Activated T-cell treated with anti-CD3 and anti-CD28 coated beads, Interleukin-2, amount 50 U/mL, for 24 hours (primary cell): ENCODE data around the gene STRIP1.

Experiments used
- DNase-seq: peaks from one replicate; pipeline ENCODE4 v3.0.0-alpha.2; 2020
- H3K27ac Mint-ChIP-seq: 2 replicates; pipeline ENCODE4 v1.8.0; 2020; ENCODE audit warnings: mild to moderate bottlenecking, mixed read lengths
- H3K27me3 Mint-ChIP-seq: 2 replicates; pipeline ENCODE4 v1.8.0; 2020; ENCODE audit warnings: mixed read lengths
- H3K36me3 Mint-ChIP-seq: 2 replicates; pipeline ENCODE4 v1.8.0; 2020; ENCODE audit warnings: low read depth, mixed read lengths
- H3K4me1 Mint-ChIP-seq: 2 replicates; pipeline ENCODE4 v1.8.0; 2020; ENCODE audit warnings: low read depth, mixed read lengths
- H3K4me3 Mint-ChIP-seq: 2 replicates; pipeline ENCODE4 v1.8.0; 2020; ENCODE audit warnings: mild to moderate bottlenecking, moderate library complexity, mixed read lengths
- H3K9me3 Mint-ChIP-seq: 2 replicates; pipeline ENCODE4 v1.8.0; 2020; ENCODE audit warnings: mixed read lengths

The STRIP1 gene, protein sequence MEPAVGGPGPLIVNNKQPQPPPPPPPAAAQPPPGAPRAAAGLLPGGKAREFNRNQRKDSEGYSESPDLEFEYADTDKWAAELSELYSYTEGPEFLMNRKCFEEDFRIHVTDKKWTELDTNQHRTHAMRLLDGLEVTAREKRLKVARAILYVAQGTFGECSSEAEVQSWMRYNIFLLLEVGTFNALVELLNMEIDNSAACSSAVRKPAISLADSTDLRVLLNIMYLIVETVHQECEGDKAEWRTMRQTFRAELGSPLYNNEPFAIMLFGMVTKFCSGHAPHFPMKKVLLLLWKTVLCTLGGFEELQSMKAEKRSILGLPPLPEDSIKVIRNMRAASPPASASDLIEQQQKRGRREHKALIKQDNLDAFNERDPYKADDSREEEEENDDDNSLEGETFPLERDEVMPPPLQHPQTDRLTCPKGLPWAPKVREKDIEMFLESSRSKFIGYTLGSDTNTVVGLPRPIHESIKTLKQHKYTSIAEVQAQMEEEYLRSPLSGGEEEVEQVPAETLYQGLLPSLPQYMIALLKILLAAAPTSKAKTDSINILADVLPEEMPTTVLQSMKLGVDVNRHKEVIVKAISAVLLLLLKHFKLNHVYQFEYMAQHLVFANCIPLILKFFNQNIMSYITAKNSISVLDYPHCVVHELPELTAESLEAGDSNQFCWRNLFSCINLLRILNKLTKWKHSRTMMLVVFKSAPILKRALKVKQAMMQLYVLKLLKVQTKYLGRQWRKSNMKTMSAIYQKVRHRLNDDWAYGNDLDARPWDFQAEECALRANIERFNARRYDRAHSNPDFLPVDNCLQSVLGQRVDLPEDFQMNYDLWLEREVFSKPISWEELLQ

DNA sequence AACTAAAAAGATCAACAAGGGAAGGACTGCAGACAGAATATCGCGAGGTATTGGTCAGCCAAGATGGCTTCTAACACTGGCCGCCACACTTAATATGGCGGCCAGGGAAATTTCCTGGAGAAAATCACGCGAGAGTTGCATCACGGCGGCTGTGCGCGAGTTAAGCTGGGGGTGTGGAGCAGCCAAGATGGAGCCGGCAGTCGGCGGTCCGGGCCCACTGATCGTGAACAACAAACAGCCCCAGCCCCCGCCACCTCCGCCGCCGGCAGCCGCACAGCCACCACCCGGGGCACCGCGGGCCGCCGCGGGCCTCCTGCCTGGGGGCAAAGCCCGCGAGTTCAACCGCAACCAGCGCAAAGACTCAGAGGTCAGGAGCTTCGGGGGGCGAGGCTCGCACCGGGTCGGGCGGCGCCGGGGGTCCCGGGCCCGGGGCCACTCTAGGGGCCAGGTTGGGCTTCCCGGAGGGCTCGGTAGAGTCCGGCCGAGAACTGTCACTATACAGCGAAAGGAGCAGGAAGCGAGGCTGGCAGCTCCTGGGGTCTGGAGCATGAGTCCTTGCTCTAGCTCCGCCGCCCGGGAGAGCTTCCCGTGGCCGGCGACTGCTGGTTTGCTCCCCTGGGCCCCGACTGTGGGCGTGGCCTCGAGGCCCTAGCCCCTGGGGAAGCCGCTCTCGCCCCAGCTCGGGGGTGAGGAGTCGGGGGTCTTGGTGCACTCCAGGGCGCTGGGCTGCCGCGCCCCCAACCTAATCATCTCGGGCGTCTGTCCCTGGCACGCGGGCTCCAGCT is at the start of gene STRIP1:
Gene STRIP1, plus strand, starts transcription at position 174 of the 785 bp plus-strand sequence. Its CDS starts 14 bp downstream, at position 188.
- peaks cover 54% of the 10 kb centered on the region for H3K4me1 Mint-ChIP-seq
- DNase-seq: peak; percentile 90
- H3K27ac Mint-ChIP-seq: peak within 1 kb of the TSS; percentile 94
- no peaks in the 10 kb centered on the region for H3K27me3 Mint-ChIP-seq
- no peaks in the 10 kb centered on the region for H3K9me3 Mint-ChIP-seq
- H3K36me3 Mint-ChIP-seq: peaks cover 41% of the 10 kb centered on the region
- peak within 1 kb of the TSS; percentile 86 for H3K4me3 Mint-ChIP-seq

DNA sequence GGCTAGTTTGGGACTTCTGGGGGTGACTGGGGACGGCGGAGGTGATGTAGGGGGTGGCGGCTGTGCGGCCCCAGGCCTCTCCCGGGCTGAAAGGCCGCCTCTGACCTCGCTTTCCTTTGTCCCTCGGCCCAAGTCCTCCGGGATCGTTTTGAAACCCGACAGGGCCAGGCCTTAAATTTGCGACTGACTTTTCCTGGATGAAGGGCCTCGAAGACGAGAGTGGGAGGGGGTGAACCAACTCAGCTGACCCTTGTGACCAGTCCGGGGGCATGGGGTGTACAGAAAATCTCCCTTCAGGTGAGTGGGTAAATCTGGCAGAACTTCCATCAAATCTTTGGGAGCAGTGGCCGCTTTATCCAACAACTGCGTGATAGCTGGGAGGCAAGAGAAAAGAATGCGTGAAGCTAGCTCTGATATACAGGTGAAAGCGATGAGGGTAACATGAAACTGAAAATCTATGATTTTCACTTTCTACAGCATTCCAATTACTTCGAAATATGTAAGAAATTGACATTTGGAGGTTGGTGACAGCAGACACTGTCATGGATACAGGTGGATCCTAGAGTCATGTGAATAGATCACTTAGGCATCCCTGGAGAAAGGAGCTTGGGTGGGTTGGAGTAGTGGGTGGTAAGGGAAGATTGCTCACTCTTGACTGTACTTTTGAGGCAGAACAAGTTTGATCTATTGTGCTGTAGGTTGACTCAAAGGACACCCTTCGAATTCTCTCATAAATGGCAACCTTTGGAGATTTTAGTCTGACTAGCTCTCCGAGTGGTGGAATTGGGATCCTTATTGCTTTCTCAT is 49.0 kb upstream of the STRIP1 start:
- Mint-ChIP-seq H3K4me1 (peaks cover 42% of the 10 kb centered on the region), H3K27me3 (no peaks in the 10 kb centered on the region), H3K27ac (peak overlapping the region; percentile 99), H3K4me3 (peak overlapping the region; percentile 99), H3K36me3 (peaks cover 55% of the 10 kb centered on the region), H3K9me3 (no peaks in the 10 kb centered on the region)
- peak; percentile 43 for DNase-seq

DNA sequence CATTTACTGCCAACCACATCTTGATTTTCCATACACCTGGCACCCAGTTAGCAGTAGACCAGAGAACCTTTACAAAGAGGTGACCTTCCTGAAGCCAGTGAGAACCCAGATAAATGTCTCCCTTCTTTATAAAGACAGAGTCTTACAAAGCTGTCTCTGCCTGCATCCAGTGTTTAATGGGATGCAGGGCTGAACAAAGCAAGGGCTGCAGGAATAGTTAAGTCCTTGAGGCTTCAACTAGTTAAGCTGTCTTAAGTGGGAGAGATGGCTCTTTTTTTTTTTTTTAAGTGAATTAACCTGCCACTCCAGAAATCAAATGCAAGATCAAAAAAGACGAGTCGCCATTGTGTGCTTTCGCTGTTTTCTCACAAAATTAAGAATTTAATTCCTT is 48.4 kb upstream of the STRIP1 start:
- Mint-ChIP-seq H3K36me3 (peaks cover 60% of the 10 kb centered on the region), H3K27ac (peak overlapping the region; percentile 99), H3K4me3 (peak overlapping the region; percentile 99), H3K27me3 (no peaks in the 10 kb centered on the region), H3K4me1 (peaks cover 45% of the 10 kb centered on the region), H3K9me3 (no peaks in the 10 kb centered on the region)
- DNase-seq: no peak

DNA sequence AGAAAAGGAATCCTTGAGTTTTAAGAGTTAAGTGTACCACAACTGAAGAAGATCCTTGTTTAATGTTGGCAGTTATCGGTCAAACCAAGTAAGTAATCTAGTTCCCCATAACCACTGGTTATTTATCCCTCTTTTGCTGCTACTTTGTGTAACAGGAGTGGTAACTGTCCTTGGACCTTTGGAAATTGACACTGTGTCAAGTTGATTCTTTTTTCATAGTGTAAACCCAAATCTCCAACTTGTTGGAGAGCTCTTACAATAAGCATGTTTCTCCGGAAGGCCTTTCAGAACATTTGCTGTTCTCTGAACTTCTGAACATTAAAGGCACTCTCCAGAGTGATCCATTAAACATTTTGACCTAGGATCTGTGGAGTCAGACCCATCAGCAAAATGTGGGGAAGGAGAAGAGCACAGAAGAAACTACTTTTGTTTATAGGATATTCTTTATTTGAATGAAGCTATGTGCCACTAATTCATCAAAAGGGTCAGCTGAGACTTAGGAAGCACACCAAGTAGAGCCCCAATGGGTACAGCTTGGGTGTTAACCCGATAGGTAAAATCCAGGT is 46.0 kb upstream of the STRIP1 start:
- no peak overlapping the region for H3K4me3 Mint-ChIP-seq
- no peak for DNase-seq
- H3K27me3 Mint-ChIP-seq: no peaks in the 10 kb centered on the region
- no peaks in the 10 kb centered on the region for H3K9me3 Mint-ChIP-seq
- peaks cover 70% of the 10 kb centered on the region for H3K36me3 Mint-ChIP-seq
- peaks cover 60% of the 10 kb centered on the region for H3K4me1 Mint-ChIP-seq
- H3K27ac Mint-ChIP-seq: no peak overlapping the region

DNA sequence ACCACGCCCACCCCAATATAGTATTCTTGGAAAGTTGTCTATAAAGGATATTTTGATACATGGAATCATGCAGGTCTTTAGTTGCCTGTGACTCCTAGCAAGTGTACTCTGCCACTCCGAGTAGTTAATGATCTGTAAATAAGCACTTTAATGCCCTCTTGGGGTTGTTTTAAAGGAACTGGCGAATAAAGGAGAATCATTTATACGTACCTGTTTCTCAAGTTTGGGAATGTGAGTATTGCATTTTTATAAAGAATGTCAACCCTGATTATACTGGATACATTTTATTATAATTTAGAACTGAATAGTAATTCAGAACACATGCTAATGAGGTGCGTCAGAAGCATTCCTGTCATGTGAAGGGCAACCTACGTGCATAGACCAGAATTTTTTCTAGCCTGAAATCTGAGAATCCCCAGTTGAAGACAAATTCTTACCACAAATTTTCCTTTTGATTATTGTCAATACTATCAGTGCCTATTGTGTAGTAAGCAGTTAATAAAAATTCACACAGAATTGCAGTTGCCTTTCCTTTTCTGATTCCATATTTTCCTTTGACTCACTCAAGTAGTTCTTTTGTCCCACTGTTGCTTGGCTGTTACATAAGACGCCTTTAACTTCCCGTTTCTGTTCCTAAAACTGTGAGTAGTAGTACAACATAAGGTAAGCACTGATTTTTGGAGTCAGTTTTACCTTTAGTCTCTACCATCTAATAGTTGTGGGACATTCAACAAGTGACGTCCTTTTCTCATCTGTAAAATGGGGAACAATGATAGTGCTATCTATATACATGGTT is 44.7 kb upstream of the STRIP1 start:
- Mint-ChIP-seq H3K36me3 (peaks cover 80% of the 10 kb centered on the region), H3K9me3 (no peaks in the 10 kb centered on the region), H3K27ac (no peak overlapping the region), H3K4me1 (peaks cover 65% of the 10 kb centered on the region), H3K27me3 (no peaks in the 10 kb centered on the region), H3K4me3 (no peak overlapping the region)
- DNase-seq: no peak

DNA sequence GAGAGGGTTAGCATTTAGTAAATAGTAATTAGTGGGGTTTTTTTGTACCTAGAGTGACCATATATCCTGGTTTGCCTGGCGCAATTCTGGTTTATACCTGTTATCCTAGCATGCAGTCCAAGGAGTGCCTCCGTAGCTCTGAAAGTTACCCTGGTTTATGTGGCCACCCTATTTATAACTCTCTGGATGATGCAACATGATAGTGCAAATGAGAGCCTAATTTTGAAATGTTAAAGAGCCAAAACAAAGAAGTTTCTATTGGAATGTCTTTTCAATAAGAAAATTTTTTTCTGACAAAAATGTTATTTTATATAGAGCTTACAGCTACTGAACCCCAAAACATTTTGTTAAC is 44.1 kb upstream of the STRIP1 start:
- DNase-seq: no peak
- Mint-ChIP-seq H3K27me3 (no peaks in the 10 kb centered on the region), H3K36me3 (peaks cover 79% of the 10 kb centered on the region), H3K4me3 (no peak overlapping the region), H3K27ac (no peak overlapping the region), H3K4me1 (peaks cover 65% of the 10 kb centered on the region), H3K9me3 (no peaks in the 10 kb centered on the region)

DNA sequence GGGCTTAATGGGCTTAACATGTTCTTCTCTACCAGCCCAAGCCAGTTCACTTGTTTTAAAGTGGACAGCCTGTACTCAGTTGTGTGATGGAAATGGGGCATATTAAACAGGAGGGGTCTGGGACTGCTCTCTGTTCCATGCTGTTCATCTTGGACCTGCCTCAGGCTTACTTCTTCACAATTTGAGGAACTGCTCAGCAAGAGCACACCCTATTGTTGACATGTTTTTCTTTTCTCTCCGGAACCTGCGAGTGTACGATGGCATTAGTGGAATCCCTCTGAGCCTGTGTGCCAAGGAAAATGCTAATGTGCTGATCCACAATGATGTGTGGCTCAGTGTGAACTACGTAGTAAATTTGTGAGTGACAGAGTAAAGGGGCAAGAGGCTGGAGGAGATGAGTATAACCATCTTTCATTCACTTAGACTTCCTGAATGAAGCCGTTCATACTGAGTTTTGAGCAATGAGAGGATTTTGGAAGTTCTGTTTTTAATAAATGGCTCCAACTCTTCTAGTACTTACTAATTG is 43.0 kb upstream of the STRIP1 start:
- Mint-ChIP-seq H3K27me3 (no peaks in the 10 kb centered on the region), H3K36me3 (peaks cover 79% of the 10 kb centered on the region), H3K27ac (no peak overlapping the region), H3K9me3 (no peaks in the 10 kb centered on the region), H3K4me3 (no peak overlapping the region), H3K4me1 (peaks cover 60% of the 10 kb centered on the region)
- DNase-seq: no peak

DNA sequence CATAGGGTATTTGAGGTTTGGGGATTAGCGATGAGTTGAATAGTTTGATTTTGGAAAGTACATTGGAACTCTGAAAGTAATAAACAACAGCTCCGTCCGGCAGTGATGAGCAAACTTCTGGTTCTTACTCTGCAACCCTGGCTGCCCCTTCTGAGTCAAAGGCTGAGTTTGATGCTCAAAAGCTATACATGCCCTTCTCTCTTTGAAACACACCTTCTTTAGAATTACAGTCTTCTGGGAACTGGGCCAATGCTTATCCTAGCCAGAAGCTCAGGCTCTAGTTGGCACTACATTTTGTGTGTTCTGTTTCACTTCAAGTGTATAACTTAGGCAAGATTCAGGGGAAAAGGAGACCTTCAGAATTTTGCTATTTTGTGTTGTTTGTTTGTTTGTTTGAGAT is 40.5 kb upstream of the STRIP1 start:
- peaks cover 43% of the 10 kb centered on the region for H3K4me1 Mint-ChIP-seq
- H3K4me3 Mint-ChIP-seq: no peak overlapping the region
- no peak for DNase-seq
- no peaks in the 10 kb centered on the region for H3K9me3 Mint-ChIP-seq
- H3K27ac Mint-ChIP-seq: no peak overlapping the region
- H3K27me3 Mint-ChIP-seq: no peaks in the 10 kb centered on the region
- peaks cover 62% of the 10 kb centered on the region for H3K36me3 Mint-ChIP-seq

DNA sequence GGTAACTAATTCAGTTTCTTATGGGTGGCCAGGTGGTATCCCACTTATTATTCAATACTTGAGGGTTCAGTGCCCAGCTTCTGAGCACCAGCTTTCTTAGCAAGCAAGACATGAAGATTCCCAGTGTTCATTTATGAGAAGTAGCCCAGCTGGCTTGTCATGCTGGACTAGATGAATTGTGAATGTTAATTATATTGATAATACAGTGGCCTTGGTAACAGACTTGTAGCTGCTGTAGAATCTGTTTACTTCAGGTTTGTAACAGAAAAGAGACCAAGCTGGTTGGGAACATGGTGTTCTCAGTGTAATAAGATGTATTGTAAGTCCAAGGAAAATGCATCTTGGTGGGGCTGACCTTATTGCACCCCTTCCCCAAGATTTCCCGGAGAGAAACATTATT is 39.8 kb upstream of the STRIP1 start:
- Mint-ChIP-seq H3K27ac (no peak overlapping the region), H3K9me3 (no peaks in the 10 kb centered on the region), H3K4me3 (no peak overlapping the region), H3K36me3 (peaks cover 56% of the 10 kb centered on the region), H3K4me1 (peaks cover 40% of the 10 kb centered on the region), H3K27me3 (no peaks in the 10 kb centered on the region)
- no peak for DNase-seq

DNA sequence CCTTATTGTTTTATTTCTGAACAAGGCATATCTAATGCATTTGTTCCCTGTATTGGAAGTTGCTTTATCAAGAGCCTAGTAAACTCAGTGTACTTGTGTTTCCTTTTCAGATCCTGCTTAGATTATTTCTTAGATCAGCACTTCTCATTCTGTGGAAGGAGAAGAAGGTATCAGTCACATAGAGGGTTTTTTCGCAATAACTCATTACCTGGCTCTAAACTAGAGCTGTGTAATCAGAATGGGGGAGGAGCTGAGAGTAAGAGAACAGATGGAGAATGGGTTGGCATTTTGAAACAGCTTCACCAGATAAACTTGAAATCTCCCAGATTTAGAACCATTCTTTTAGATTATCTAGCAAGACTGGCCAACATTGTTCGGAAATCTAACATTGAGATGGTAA is 38.9 kb upstream of the STRIP1 start:
- no peak overlapping the region for H3K27ac Mint-ChIP-seq
- no peak overlapping the region for H3K4me3 Mint-ChIP-seq
- H3K36me3 Mint-ChIP-seq: peaks cover 49% of the 10 kb centered on the region
- H3K9me3 Mint-ChIP-seq: no peaks in the 10 kb centered on the region
- H3K27me3 Mint-ChIP-seq: no peaks in the 10 kb centered on the region
- H3K4me1 Mint-ChIP-seq: peaks cover 35% of the 10 kb centered on the region
- no peak for DNase-seq

DNA sequence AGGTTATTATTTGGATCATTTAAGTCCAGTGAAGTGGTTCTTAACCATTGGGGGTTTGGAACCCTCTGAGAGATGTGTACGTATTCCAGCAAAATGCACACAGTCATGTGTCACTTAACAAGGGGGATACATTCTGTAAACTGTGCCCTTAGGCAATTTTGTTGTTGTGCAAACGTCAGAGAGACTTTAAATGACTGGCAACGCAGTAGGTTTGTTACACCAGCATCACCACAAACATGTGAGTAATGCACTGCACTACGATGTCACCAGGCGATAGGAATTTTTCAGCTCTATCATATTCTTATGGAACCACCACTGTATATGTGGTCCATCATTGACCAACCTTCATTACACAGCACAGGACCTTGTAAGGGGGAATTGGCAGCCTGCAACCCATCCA is 37.9 kb upstream of the STRIP1 start:
- H3K9me3 Mint-ChIP-seq: no peaks in the 10 kb centered on the region
- no peak for DNase-seq
- H3K36me3 Mint-ChIP-seq: peaks cover 39% of the 10 kb centered on the region
- no peaks in the 10 kb centered on the region for H3K27me3 Mint-ChIP-seq
- no peak overlapping the region for H3K4me3 Mint-ChIP-seq
- H3K27ac Mint-ChIP-seq: no peak overlapping the region
- peaks cover 30% of the 10 kb centered on the region for H3K4me1 Mint-ChIP-seq

DNA sequence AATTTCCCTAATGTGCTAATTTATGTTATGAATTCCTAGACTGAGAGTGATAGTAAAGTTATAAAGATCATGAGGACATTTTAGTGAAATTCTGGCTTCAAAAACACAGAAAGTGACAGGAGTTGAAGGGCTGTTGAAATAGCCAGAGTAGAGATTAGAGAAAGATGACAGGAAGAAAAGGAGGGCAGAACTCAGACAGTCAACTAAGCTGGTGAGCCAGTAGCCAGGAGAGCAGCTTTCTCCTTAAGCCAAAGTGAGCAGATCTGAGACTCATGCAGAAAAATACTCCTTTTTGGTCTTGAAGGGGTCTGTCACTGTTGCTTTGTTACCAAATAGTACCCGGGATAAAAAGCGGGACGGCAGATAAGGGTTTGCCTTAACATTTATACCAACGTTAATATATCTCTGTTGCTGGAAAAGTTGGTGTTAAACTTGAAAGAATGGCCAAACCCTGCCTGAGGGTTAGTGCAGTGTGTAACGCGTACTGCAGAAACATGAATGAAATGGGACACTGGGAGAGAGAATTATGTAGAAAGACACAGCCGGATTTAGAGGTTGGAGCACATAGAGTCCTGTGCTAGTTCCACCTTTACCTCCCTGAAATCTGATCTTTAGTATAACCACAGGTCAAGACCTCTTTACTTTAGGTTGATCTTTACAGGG is 37.1 kb upstream of the STRIP1 start:
- no peaks in the 10 kb centered on the region for H3K27me3 Mint-ChIP-seq
- H3K4me1 Mint-ChIP-seq: peaks cover 26% of the 10 kb centered on the region
- H3K9me3 Mint-ChIP-seq: no peaks in the 10 kb centered on the region
- DNase-seq: no peak
- no peak overlapping the region for H3K4me3 Mint-ChIP-seq
- H3K36me3 Mint-ChIP-seq: peaks cover 38% of the 10 kb centered on the region
- no peak overlapping the region for H3K27ac Mint-ChIP-seq
